SK-N-SH (cell line): ENCODE measurements around the gene CDHR2. TPM values are rescaled to one million over a fixed set of nuclear protein-coding genes. Genes with fewer than 3 reads are reported as not detected.

ENCODE experiments used
- CTCF ChIA-PET: fragments of 300-600, 350-600 bp; formaldehyde crosslinking; extraction: SDS; loops from one replicate; lab custom pipeline; 2021; lab: Yijun Ruan, JAX
- POLR2A ChIA-PET: fragments of 350-600 bp; sonication (Branson Sonifier 250); formaldehyde crosslinking; extraction: SDS; loops from one replicate; lab custom pipeline; 2020; ENCODE audit warnings: antibody characterized with exemption, inconsistent platforms; lab: Yijun Ruan, JAX
- DNase-seq: peaks from one replicate; pipeline ENCODE4 v3.0.0; 2012
- H2AFZ ChIP-seq: fragments of 200-600 bp; sonication (generic); 2 replicates; pipeline ENCODE4 v1.8.1; 2016; ENCODE audit warnings: antibody characterized with exemption, mild to moderate bottlenecking, low read depth
- H3F3A ChIP-seq: fragments of 200-600 bp; sonication (generic); replicated peaks from 2 replicates; pipeline ENCODE3; 2016; ENCODE audit warnings: antibody characterized with exemption, mild to moderate bottlenecking; ENCODE audit not compliant: insufficient read depth
- H3K27ac ChIP-seq, 2 experiments: fragments of 200-500 bp in 1 of 2; fragments of 200-600 bp in 1 of 2; sonication (Bioruptor generic) in 1 of 2; sonication (generic), shearing (Covaris generic) in 1 of 2; 2 replicates each; pipeline versions ENCODE4 v1.5.1 to v1.6.1; 2014 to 2016; ENCODE audit warnings: low read depth in 2 of 2, inconsistent platforms in 1 of 2, low read length in 1 of 2, mild to moderate bottlenecking in 1 of 2, mixed read lengths in 1 of 2
- H3K27me3 ChIP-seq: fragments of 200-600 bp; sonication (generic), shearing (Covaris generic); 2 replicates; pipeline ENCODE4 v1.6.1; 2016; ENCODE audit warnings: mixed run types; ENCODE audit not compliant: insufficient read depth
- H3K36me3 ChIP-seq, 2 experiments: fragments of 200-500 bp in 1 of 2; fragments of 200-600 bp in 1 of 2; sonication (Bioruptor generic) in 1 of 2; sonication (generic) in 1 of 2; replicated peaks in 1 of 2; 2 replicates each; pipeline versions ENCODE3 to v1.5.1; 2014 to 2016; ENCODE audit warnings: low read length in 1 of 2, mild to moderate bottlenecking in 1 of 2; ENCODE audit not compliant: insufficient read depth in 2 of 2, control insufficient read depth in 1 of 2
- H3K4me1 ChIP-seq, 2 experiments: fragments of 200-500 bp in 1 of 2; fragments of 200-600 bp in 1 of 2; sonication (Bioruptor generic) in 1 of 2; sonication (generic), shearing (Covaris generic) in 1 of 2; 2 replicates each; pipeline versions ENCODE4 v1.5.1 to v1.6.1; 2014 to 2016; ENCODE audit warnings: low read depth in 1 of 2, low read length in 1 of 2, mixed run types in 1 of 2; ENCODE audit not compliant: insufficient read depth in 2 of 2, control insufficient read depth in 1 of 2
- H3K4me2 ChIP-seq: fragments of 200-600 bp; sonication (generic), shearing (Covaris generic); 2 replicates; pipeline ENCODE4 v1.6.1; 2017; ENCODE audit warnings: mixed run types
- H3K4me3 ChIP-seq, 2 experiments: fragments of 200-500 bp in 1 of 2; fragments of 200-600 bp in 1 of 2; sonication (Bioruptor generic) in 1 of 2; sonication (generic), shearing (Covaris generic) in 1 of 2; 2 replicates each; pipeline versions ENCODE4 v1.5.1 to v1.8.1; 2014 to 2016; ENCODE audit warnings: low read depth in 2 of 2, inconsistent platforms in 1 of 2, low read length in 1 of 2, mild to moderate bottlenecking in 1 of 2, mixed read lengths in 1 of 2, moderate library complexity in 1 of 2
- H3K79me2 ChIP-seq: fragments of 200-600 bp; sonication (generic); 2 replicates; pipeline ENCODE4 v1.8.1; 2017; ENCODE audit warnings: mild to moderate bottlenecking; ENCODE audit not compliant: insufficient read depth
- H3K9ac ChIP-seq: fragments of 200-600 bp; sonication (generic); 2 replicates; pipeline ENCODE4 v1.6.1; 2017; ENCODE audit warnings: mixed run types
- H3K9me2 ChIP-seq: fragments of 200-600 bp; sonication (generic); 2 replicates; pipeline ENCODE4 v1.6.1; 2017; ENCODE audit warnings: mixed run types
- H3K9me3 ChIP-seq: fragments of 200-600 bp; sonication (generic); 2 replicates; pipeline ENCODE4 v1.6.1; 2017; ENCODE audit warnings: mixed run types, mild to moderate bottlenecking, moderate library complexity
- H4K20me1 ChIP-seq: fragments of 200-600 bp; sonication (generic); 2 replicates; pipeline ENCODE4 v1.6.1; 2017; ENCODE audit warnings: mild to moderate bottlenecking, mixed run types; ENCODE audit not compliant: insufficient read depth
- CHD2 ChIP-seq: fragments of 150-350 bp; IDR thresholded peaks from 2 replicates; pipeline ENCODE4 v1.6.1; 2018; ENCODE audit warnings: low read length; ENCODE audit not compliant: partially characterized antibody
- CTCF ChIP-seq: fragments of 200-600 bp; sonication (generic); IDR thresholded peaks from 2 replicates; pipeline ENCODE4 v1.6.1; 2017; ENCODE audit warnings: antibody characterized with exemption, mild to moderate bottlenecking, moderate library complexity
- ELF1 ChIP-seq: IDR thresholded peaks from 2 replicates; pipeline ENCODE4 v1.4.0; 2012
- FOSL2 ChIP-seq: IDR thresholded peaks from 2 replicates; pipeline ENCODE4 v1.4.0; 2012; ENCODE audit warnings: low read depth, mild to moderate bottlenecking, moderate library complexity, borderline replicate concordance
- FOXM1 ChIP-seq: IDR thresholded peaks from 2 replicates; pipeline ENCODE4 v1.4.0; 2012; ENCODE audit warnings: low read depth, mild to moderate bottlenecking
- GATA2 ChIP-seq: sonication (generic); formaldehyde crosslinking; IDR thresholded peaks from 2 replicates; pipeline ENCODE4 v1.5.0; 2020; ENCODE audit warnings: mild to moderate bottlenecking, missing genetic modification reagents
- JUND ChIP-seq: IDR thresholded peaks from 2 replicates; pipeline ENCODE4 v1.4.0; 2012
- MXI1 ChIP-seq: IDR thresholded peaks from 2 replicates; pipeline ENCODE4 v1.6.1; 2012; ENCODE audit warnings: mild to moderate bottlenecking, low read depth, low read length, improper control_type of control experiment
- NRF1 ChIP-seq: IDR thresholded peaks from 2 replicates; pipeline ENCODE4 v1.6.1; 2012; ENCODE audit warnings: low read depth, mild to moderate bottlenecking, low read length
- PBX3 ChIP-seq: IDR thresholded peaks from 2 replicates; pipeline ENCODE4; 2012
- POLR2AphosphoS5 ChIP-seq: IDR thresholded peaks from 2 replicates; pipeline ENCODE4 v1.6.1; 2012; ENCODE audit warnings: low read depth, low read length
- RFX5 ChIP-seq: IDR thresholded peaks from 2 replicates; pipeline ENCODE4 v1.6.1; 2012; ENCODE audit warnings: mild to moderate bottlenecking, improper control_type of control experiment, low read length
- SIN3A ChIP-seq: IDR thresholded peaks from 2 replicates; pipeline ENCODE4 v1.6.1; 2012; ENCODE audit warnings: low read depth, mild to moderate bottlenecking, low read length, moderate library complexity, borderline replicate concordance
- SMC3 ChIP-seq: IDR thresholded peaks from 2 replicates; pipeline ENCODE4 v1.6.1; 2012; ENCODE audit warnings: low read depth, low read length, improper control_type of control experiment
- TCF12 ChIP-seq: IDR thresholded peaks from 2 replicates; pipeline ENCODE4 v1.4.0; 2012
- USF1 ChIP-seq: IDR thresholded peaks from 2 replicates; pipeline ENCODE4 v1.4.0; 2012; ENCODE audit warnings: low read depth, borderline replicate concordance
- YY1 ChIP-seq: IDR thresholded peaks from 2 replicates; pipeline ENCODE4 v1.4.0; 2012; ENCODE audit warnings: low read depth, mild to moderate bottlenecking
- whole genome bisulfite sequencing: methylation state at CpG from one replicate; pipeline ENCODE4 v1.1.6; 2017; ENCODE audit warnings: low lambda C conversion rate; 5-methylcytosine and 5-hydroxymethylcytosine counted together
- polyA plus RNA-seq, 3 experiments: library from polyadenylated mRNA; depleted of rRNA; stranded (reverse); fragments of >200 nt; gene quantifications; 2 replicates each; pipeline ENCODE4 v1.2.3, GENCODE V29; 2012
- TF ChIP-seq, protein P1 (sequence below): fragments of 150-350 bp; IDR thresholded peaks from 2 replicates; pipeline ENCODE4 v1.6.1; 2017; ENCODE audit warnings: antibody characterized with exemption, low read length, low read depth, borderline replicate concordance
- TF ChIP-seq, protein P2 (sequence below): fragments of 150-350 bp; IDR thresholded peaks from 2 replicates; pipeline ENCODE4 v1.6.1; 2016; ENCODE audit warnings: mild to moderate bottlenecking, low read depth, low read length

The CDHR2 gene
- polyA plus RNA-seq, 1 of the 3 experiments (the other 2 are of a cell fraction), result not detected

GRCh38 chr5:176529116-176529740 is 19.9 kb upstream of the CDHR2 start:
- Histone ChIP-seq H3F3A (no peaks in the 10 kb centered on the region), H3K9me3 (no peaks in the 10 kb centered on the region), H3K79me2 (peaks cover 31% of the 10 kb centered on the region), H3K4me2 (no peak overlapping the region), H2AFZ (no peak overlapping the region), H3K4me3 (no peak overlapping the region), H3K27ac (no peak overlapping the region), H3K4me1 (peaks cover 13 to 36% of the 10 kb centered on the region in 2 experiments; a peak in 2 of 4 replicates), H3K36me3 (peaks cover 5 to 47% of the 10 kb centered on the region in 2 experiments), H3K27me3 (no peaks in the 10 kb centered on the region), H3K9ac (no peak overlapping the region), H4K20me1 (peaks cover 34% of the 10 kb centered on the region), H3K9me2 (no peaks in the 10 kb centered on the region)
- TF ChIP-seq SMC3, result no peak
- 95% methylated on average over 13 of the region's 26 CpGs for WGBS
- ChIA-PET POLR2A (interaction anchor here (1.3 kb wide), 1 partner anchor 93 kb away, joined by 3 read pairs; no protein-coding TSS in a partner anchor), CTCF (interaction anchor here (3.4 kb wide), 1 partner anchor 81 kb away, joined by 12 read pairs; the partner anchor contains the start of gene FAF2)
- DNase-seq, result no peak

GRCh38 chr5:176529741-176530141 is 19.4 kb upstream of the CDHR2 start:
- TF ChIP-seq RFX5 (no peak), TCF12 (no peak), FOSL2 (no peak), JUND (no peak), SMC3 (no peak), USF1 (no peak), MXI1 (no peak), FOXM1 (no peak), POLR2AphosphoS5 (no peak), YY1 (no peak), ELF1 (no peak), CHD2 (no peak), PBX3 (no peak), CTCF (no peak), NRF1 (no peak), GATA2 (CRISPR knock-in tag) (no peak), SIN3A (no peak)
- TF ChIP-seq, protein P1, sequence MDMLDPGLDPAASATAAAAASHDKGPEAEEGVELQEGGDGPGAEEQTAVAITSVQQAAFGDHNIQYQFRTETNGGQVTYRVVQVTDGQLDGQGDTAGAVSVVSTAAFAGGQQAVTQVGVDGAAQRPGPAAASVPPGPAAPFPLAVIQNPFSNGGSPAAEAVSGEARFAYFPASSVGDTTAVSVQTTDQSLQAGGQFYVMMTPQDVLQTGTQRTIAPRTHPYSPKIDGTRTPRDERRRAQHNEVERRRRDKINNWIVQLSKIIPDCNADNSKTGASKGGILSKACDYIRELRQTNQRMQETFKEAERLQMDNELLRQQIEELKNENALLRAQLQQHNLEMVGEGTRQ, result no peak
- TF ChIP-seq, protein P2, sequence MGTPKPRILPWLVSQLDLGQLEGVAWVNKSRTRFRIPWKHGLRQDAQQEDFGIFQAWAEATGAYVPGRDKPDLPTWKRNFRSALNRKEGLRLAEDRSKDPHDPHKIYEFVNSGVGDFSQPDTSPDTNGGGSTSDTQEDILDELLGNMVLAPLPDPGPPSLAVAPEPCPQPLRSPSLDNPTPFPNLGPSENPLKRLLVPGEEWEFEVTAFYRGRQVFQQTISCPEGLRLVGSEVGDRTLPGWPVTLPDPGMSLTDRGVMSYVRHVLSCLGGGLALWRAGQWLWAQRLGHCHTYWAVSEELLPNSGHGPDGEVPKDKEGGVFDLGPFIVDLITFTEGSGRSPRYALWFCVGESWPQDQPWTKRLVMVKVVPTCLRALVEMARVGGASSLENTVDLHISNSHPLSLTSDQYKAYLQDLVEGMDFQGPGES, result no peak
- H3K36me3 ChIP-seq, result peaks cover 5 to 51% of the 10 kb centered on the region in 2 experiments
- POLR2A ChIA-PET, result interaction anchor here (0.6 kb wide), 1 partner anchor 93 kb away, joined by 5 read pairs; no protein-coding TSS in a partner anchor

More at GRCh38 chr5:176529741-176530141, 19.4 kb upstream of the CDHR2 start:
- H3K79me2 ChIP-seq, result peaks cover 37% of the 10 kb centered on the region
- no peaks in the 10 kb centered on the region for H3K9me3 ChIP-seq
- H4K20me1 ChIP-seq, result peaks cover 39% of the 10 kb centered on the region
- H3K27me3 ChIP-seq, result no peaks in the 10 kb centered on the region
- 94% methylated on average over 9 of the region's 11 CpGs for WGBS
- no peak overlapping the region for H3K27ac ChIP-seq
- H2AFZ ChIP-seq, result no peak overlapping the region
- no peak overlapping the region for H3K9ac ChIP-seq
- no peak overlapping the region for H3K4me2 ChIP-seq
- CTCF ChIA-PET, result interaction anchor here (2.5 to 3.4 kb wide), 2 partner anchors 14 to 82 kb away, joined by 12 read pairs; partner anchors contain the start of gene FAF2
- peaks cover 13 to 41% of the 10 kb centered on the region in 2 experiments; a peak in 3 of 4 replicates for H3K4me1 ChIP-seq
- no peaks in the 10 kb centered on the region for H3K9me2 ChIP-seq
- no peak for DNase-seq
- H3K4me3 ChIP-seq, result no peak overlapping the region
- H3F3A ChIP-seq, result no peaks in the 10 kb centered on the region
